ENCODE measurements around the gene FERMT3.
A peak's percentile ranks its signal among the peaks of the same experiment; 100 is the strongest.

Gene FERMT3

DNA sequence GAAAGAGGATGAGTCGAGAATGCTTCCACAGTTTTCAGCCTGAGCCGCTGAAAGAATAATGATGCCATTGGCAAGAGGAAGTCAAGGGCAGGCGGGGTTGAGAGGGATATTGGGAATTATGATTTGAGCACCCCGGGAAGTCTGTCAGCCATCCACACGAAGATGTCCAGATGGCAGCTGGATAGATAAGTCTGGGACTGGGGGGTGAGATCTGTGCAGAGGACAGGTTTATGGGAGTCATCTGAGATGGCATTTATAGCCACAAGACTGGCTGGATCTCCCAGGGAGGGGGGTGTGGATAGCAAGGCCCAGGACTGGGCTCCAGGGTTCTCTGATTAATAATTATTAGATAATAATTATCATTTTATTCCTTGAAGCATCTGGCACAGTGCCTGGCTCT lies 25.6 kb upstream of the FERMT3 start:
- ATAC-seq = no peak

DNA sequence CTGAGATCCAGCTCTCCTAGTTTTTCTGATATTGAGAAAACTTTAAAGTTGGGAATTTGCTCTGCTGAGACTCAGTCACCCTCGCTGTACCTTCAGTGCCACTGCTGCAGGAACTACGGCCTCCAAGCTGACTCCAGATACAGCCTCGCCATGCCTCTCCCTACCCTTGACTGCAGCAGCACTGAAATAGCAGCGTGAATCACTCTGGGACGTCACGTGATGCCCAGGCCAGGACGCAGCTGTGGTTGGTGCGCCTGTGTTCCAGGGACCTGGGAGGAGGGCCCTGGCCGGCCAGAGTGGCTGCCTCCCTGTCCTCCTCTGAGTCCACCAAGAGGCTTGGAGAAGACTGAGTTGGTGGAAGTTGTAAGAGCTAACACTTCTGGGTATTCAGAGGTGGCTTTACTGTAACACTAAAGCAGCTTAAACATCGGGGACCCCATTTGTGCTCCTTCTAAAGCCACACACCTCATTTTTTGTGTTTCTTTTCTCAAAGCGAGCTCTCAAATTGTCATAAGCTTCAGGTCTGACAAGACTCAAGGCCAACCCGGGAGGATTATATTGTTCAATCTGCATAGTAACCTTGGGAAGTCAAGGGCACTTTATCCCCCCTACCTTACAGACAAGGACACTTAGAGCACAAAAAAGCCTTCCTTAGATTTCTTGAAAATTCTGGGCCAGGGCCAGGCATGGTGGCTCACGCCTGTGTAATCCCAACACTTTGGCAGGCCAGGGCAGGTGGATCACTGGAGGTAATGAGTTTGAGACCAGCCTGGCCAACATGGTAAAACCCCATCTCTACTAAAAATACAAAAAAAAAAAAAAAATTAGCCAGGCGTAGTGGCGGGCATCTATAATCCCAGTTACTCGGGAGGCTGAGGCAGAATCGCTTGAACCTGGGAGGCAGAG lies 24.8 kb upstream of the FERMT3 start:
- TF ChIP-seq, protein P1, sequence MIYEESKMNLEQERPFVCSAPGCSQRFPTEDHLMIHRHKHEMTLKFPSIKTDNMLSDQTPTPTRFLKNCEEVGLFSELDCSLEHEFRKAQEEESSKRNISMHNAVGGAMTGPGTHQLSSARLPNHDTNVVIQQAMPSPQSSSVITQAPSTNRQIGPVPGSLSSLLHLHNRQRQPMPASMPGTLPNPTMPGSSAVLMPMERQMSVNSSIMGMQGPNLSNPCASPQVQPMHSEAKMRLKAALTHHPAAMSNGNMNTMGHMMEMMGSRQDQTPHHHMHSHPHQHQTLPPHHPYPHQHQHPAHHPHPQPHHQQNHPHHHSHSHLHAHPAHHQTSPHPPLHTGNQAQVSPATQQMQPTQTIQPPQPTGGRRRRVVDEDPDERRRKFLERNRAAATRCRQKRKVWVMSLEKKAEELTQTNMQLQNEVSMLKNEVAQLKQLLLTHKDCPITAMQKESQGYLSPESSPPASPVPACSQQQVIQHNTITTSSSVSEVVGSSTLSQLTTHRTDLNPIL (CRISPR knock-in tag; IDR thresholded peaks at IDR 0.05; ENCODE audit: low read depth) = no peak
- TF ChIP-seq, protein P2, sequence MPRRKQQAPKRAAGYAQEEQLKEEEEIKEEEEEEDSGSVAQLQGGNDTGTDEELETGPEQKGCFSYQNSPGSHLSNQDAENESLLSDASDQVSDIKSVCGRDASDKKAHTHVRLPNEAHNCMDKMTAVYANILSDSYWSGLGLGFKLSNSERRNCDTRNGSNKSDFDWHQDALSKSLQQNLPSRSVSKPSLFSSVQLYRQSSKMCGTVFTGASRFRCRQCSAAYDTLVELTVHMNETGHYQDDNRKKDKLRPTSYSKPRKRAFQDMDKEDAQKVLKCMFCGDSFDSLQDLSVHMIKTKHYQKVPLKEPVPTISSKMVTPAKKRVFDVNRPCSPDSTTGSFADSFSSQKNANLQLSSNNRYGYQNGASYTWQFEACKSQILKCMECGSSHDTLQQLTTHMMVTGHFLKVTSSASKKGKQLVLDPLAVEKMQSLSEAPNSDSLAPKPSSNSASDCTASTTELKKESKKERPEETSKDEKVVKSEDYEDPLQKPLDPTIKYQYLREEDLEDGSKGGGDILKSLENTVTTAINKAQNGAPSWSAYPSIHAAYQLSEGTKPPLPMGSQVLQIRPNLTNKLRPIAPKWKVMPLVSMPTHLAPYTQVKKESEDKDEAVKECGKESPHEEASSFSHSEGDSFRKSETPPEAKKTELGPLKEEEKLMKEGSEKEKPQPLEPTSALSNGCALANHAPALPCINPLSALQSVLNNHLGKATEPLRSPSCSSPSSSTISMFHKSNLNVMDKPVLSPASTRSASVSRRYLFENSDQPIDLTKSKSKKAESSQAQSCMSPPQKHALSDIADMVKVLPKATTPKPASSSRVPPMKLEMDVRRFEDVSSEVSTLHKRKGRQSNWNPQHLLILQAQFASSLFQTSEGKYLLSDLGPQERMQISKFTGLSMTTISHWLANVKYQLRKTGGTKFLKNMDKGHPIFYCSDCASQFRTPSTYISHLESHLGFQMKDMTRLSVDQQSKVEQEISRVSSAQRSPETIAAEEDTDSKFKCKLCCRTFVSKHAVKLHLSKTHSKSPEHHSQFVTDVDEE (CRISPR knock-in tag; IDR thresholded peaks at IDR 0.05) = no peak
- TF ChIP-seq ISL1 (CRISPR knock-in tag; IDR thresholded peaks at IDR 0.05) (0 out of 2 replicates have a peak, but pooled peaks have one; percentile 6), ZNF565 (CRISPR knock-in tag; conservative IDR thresholded peaks at IDR 0.05; ENCODE audit: low read depth) (no peak), ZFP3 (CRISPR knock-in tag; IDR thresholded peaks at IDR 0.05) (peak; percentile 71), CSDC2 (CRISPR knock-in tag; IDR thresholded peaks at IDR 0.05) (no peak)
- peak; percentile 74 for ATAC-seq

More for the DNA sequence above, 25.6 kb upstream of the FERMT3 start:
- TF ChIP-seq ZFP3 (CRISPR knock-in tag; IDR thresholded peaks at IDR 0.05) (no peak), ZNF70 (CRISPR knock-in tag; IDR thresholded peaks at IDR 0.05) (no peak), ISL1 (CRISPR knock-in tag; IDR thresholded peaks at IDR 0.05) (no peak), RARB (CRISPR knock-in tag; IDR thresholded peaks at IDR 0.05) (no peak), GLIS3 (CRISPR knock-in tag; IDR thresholded peaks at IDR 0.05) (no peak), ZNF565 (CRISPR knock-in tag; conservative IDR thresholded peaks at IDR 0.05; ENCODE audit: low read depth) (no peak), TCF4 (CRISPR knock-in tag; IDR thresholded peaks at IDR 0.05; ENCODE audit: borderline replicate concordance) (no peak), ESRRG (CRISPR knock-in tag; IDR thresholded peaks at IDR 0.05) (no peak), ARNTL (CRISPR knock-in tag; IDR thresholded peaks at IDR 0.05; ENCODE audit: borderline replicate concordance, low read depth) (no peak), TOX (CRISPR knock-in tag; IDR thresholded peaks at IDR 0.05; ENCODE audit: borderline replicate concordance) (no peak)
- TF ChIP-seq, protein P3, sequence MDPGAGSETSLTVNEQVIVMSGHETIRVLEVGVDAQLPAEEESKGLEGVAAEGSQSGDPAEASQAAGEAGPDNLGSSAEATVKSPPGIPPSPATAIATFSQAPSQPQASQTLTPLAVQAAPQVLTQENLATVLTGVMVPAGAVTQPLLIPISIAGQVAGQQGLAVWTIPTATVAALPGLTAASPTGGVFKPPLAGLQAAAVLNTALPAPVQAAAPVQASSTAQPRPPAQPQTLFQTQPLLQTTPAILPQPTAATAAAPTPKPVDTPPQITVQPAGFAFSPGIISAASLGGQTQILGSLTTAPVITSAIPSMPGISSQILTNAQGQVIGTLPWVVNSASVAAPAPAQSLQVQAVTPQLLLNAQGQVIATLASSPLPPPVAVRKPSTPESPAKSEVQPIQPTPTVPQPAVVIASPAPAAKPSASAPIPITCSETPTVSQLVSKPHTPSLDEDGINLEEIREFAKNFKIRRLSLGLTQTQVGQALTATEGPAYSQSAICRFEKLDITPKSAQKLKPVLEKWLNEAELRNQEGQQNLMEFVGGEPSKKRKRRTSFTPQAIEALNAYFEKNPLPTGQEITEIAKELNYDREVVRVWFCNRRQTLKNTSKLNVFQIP (CRISPR knock-in tag; IDR thresholded peaks at IDR 0.05; ENCODE audit: borderline replicate concordance, low read depth) = no peak

DNA sequence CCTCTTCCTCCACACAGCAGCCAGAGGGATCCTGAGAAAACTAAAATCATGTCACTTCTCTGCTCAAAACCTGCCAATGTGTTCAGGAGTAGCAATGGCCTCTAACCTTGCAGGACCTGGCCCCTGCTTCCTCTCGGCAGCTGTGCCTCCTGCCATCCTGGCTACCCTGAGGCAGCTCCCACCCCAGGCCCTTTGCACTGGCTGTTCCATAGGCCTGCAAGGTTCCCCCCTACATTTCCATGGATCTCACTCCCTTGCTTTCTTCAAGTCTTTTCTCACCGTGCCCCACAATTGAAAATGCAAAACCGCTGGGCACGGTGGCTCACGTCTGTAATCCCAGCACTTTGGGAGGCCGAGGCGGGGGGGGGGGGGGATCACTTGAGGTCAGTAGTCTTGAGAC lies 22.6 kb upstream of the FERMT3 start:
- TF ChIP-seq SNAI2 (CRISPR knock-in tag; IDR thresholded peaks at IDR 0.05) (no peak), RARB (CRISPR knock-in tag; IDR thresholded peaks at IDR 0.05) (no peak), ZFP30 (CRISPR knock-in tag; IDR thresholded peaks at IDR 0.05) (no peak), ZNF565 (CRISPR knock-in tag; conservative IDR thresholded peaks at IDR 0.05; ENCODE audit: low read depth) (no peak), ISL1 (CRISPR knock-in tag; IDR thresholded peaks at IDR 0.05) (no peak), GLIS3 (CRISPR knock-in tag; IDR thresholded peaks at IDR 0.05) (no peak), ZNF70 (CRISPR knock-in tag; IDR thresholded peaks at IDR 0.05) (no peak)
- TF ChIP-seq, protein P4, sequence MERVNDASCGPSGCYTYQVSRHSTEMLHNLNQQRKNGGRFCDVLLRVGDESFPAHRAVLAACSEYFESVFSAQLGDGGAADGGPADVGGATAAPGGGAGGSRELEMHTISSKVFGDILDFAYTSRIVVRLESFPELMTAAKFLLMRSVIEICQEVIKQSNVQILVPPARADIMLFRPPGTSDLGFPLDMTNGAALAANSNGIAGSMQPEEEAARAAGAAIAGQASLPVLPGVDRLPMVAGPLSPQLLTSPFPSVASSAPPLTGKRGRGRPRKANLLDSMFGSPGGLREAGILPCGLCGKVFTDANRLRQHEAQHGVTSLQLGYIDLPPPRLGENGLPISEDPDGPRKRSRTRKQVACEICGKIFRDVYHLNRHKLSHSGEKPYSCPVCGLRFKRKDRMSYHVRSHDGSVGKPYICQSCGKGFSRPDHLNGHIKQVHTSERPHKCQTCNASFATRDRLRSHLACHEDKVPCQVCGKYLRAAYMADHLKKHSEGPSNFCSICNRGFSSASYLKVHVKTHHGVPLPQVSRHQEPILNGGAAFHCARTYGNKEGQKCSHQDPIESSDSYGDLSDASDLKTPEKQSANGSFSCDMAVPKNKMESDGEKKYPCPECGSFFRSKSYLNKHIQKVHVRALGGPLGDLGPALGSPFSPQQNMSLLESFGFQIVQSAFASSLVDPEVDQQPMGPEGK (CRISPR knock-in tag; IDR thresholded peaks at IDR 0.05; ENCODE audit: borderline replicate concordance) = no peak
- TF ChIP-seq, protein P5, sequence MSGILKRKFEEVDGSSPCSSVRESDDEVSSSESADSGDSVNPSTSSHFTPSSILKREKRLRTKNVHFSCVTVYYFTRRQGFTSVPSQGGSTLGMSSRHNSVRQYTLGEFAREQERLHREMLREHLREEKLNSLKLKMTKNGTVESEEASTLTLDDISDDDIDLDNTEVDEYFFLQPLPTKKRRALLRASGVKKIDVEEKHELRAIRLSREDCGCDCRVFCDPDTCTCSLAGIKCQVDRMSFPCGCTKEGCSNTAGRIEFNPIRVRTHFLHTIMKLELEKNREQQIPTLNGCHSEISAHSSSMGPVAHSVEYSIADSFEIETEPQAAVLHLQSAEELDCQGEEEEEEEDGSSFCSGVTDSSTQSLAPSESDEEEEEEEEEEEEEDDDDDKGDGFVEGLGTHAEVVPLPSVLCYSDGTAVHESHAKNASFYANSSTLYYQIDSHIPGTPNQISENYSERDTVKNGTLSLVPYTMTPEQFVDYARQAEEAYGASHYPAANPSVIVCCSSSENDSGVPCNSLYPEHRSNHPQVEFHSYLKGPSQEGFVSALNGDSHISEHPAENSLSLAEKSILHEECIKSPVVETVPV (CRISPR knock-in tag; IDR thresholded peaks at IDR 0.05) = no peak
- no peak for ATAC-seq
